ENCODE results near the gene RREB1.

The RREB1 gene

GRCh38 chr6:7197747-7198146 lies 90.0 kb downstream of the RREB1 start:
- Histone ChIP-seq H3K27ac (ENCODE audit: extremely low read depth, low read depth, low read length) (no peak overlapping the region), H3K36me3 (ENCODE audit: control insufficient read depth in 2 of 2, insufficient read depth in 1 of 2, low read length in 2 of 2) (peaks cover 0 to 27% of the 10 kb centered on the region in 2 experiments; a peak in 1 of 3 replicates), H3K9me3 (ENCODE audit: control insufficient read depth, insufficient read depth, low read depth, low read length) (no peaks in the 10 kb centered on the region), H3K4me1 (ENCODE audit: control insufficient read depth, insufficient read depth, low read length) (peaks cover 3% of the 10 kb centered on the region), H3K4me3 (ENCODE audit: low read depth, low read length) (no peak overlapping the region)
- ChIA-PET CTCF (no interaction called here), POLR2A (no interaction called here)
- TF ChIP-seq SCRT2 (tag by site-specific recombination; IDR thresholded peaks at IDR 0.05) (no peak), ZNF324 (tag by site-specific recombination; IDR thresholded peaks at IDR 0.05) (no peak), ZNF610 (tag by site-specific recombination; IDR thresholded peaks at IDR 0.05; ENCODE audit: borderline replicate concordance) (no peak), ZNF19 (tag by site-specific recombination; IDR thresholded peaks at IDR 0.05; ENCODE audit: low read depth) (no peak), ZNF274 (IDR thresholded peaks at IDR 0.05; ENCODE audit: low read length) (no peak), ZNF274 (tag by site-specific recombination; IDR thresholded peaks at IDR 0.05; ENCODE audit: borderline replicate concordance) (no peak), ZNF449 (tag by site-specific recombination; IDR thresholded peaks at IDR 0.05) (no peak), ZNF645 (tag by site-specific recombination; IDR thresholded peaks at IDR 0.05) (no peak), ZNF202 (tag by site-specific recombination; IDR thresholded peaks at IDR 0.05; ENCODE audit: borderline replicate concordance) (no peak), SP3 (tag by site-specific recombination; IDR thresholded peaks at IDR 0.05) (no peak), ZNF423 (tag by site-specific recombination; IDR thresholded peaks at IDR 0.05) (no peak), ZSCAN5A (tag by site-specific recombination; IDR thresholded peaks at IDR 0.05) (no peak), ZNF302 (tag by site-specific recombination; IDR thresholded peaks at IDR 0.05; ENCODE audit: low read depth) (no peak), TCF7L2 (IDR thresholded peaks at IDR 0.05; ENCODE audit: borderline replicate concordance, low read depth, low read length) (no peak), ZNF48 (tag by site-specific recombination; IDR thresholded peaks at IDR 0.05) (no peak)

GRCh38 chr6:7198833-7199800 lies 91.4 kb downstream of the RREB1 start:
- Histone ChIP-seq H3K36me3 (ENCODE audit: control insufficient read depth in 2 of 2, insufficient read depth in 1 of 2, low read length in 2 of 2) (peaks cover 0 to 37% of the 10 kb centered on the region in 2 experiments; a peak in 1 of 3 replicates), H3K9me3 (ENCODE audit: control insufficient read depth, insufficient read depth, low read depth, low read length) (no peaks in the 10 kb centered on the region), H3K27ac (ENCODE audit: extremely low read depth, low read depth, low read length) (no peak overlapping the region), H3K4me3 (ENCODE audit: low read depth, low read length) (no peak overlapping the region), H3K4me1 (ENCODE audit: control insufficient read depth, insufficient read depth, low read length) (peaks cover 3% of the 10 kb centered on the region)
- CTCF ChIA-PET = interaction anchor here (0.7 to 1.6 kb wide), 2 partner anchors 39 to 47 kb away, joined by 3 to 5 read pairs; no protein-coding TSS in a partner anchor
- POLR2A ChIA-PET = interaction anchor here (0.6 to 0.7 kb wide), 2 partner anchors 86 to 524 kb away, joined by 3 read pairs; no protein-coding TSS in a partner anchor
- no peak for TF ChIP-seq ZFP37 (tag by site-specific recombination; IDR thresholded peaks at IDR 0.05)
- TF ChIP-seq ZNF660 (tag by site-specific recombination; IDR thresholded peaks at IDR 0.05) = no peak
- TF ChIP-seq ZEB2 (tag by site-specific recombination; IDR thresholded peaks at IDR 0.05) = no peak
- TF ChIP-seq WT1 (tag by site-specific recombination; IDR thresholded peaks at IDR 0.05) = no peak
- no peak for TF ChIP-seq BCL6B (tag by site-specific recombination; IDR thresholded peaks at IDR 0.05)
- no peak for TF ChIP-seq HIC1 (tag by site-specific recombination; IDR thresholded peaks at IDR 0.05)
- no peak for TF ChIP-seq ZNF416 (tag by site-specific recombination; IDR thresholded peaks at IDR 0.05)
- TF ChIP-seq MYNN (tag by site-specific recombination; IDR thresholded peaks at IDR 0.05; ENCODE audit: borderline replicate concordance) = no peak
- no peak for TF ChIP-seq ZNF146 (tag by site-specific recombination; IDR thresholded peaks at IDR 0.05)
- no peak for TF ChIP-seq ZNF707 (tag by site-specific recombination; IDR thresholded peaks at IDR 0.05)
